MM.1S (cell line): Measurements from ENCODE around the gene CAPN15.

Experiments used
- DNase-seq: peaks from one replicate; pipeline ENCODE4 v3.0.0-alpha.2; 2015
- H2AFZ ChIP-seq: fragments of 300-600 bp; sonication (generic); 2 replicates; pipeline ENCODE4 v1.6.0; 2016; ENCODE audit warnings: antibody characterized with exemption, low read length
- H3F3A ChIP-seq: fragments of 300-600 bp; sonication (generic); 2 replicates; pipeline ENCODE4 v1.6.1; 2016; ENCODE audit warnings: mild to moderate bottlenecking, antibody characterized with exemption, low read length, moderate library complexity, mixed read lengths; ENCODE audit not compliant: insufficient read depth
- H3K27ac ChIP-seq: fragments of 300-600 bp; sonication (generic); 2 replicates; pipeline ENCODE4 v1.5.1; 2016; ENCODE audit warnings: mild to moderate bottlenecking, low read length
- H3K27me3 ChIP-seq: fragments of 300-600 bp; sonication (generic); replicated peaks from 2 replicates; pipeline ENCODE4 v1.6.0; 2016; ENCODE audit warnings: low read length; ENCODE audit not compliant: insufficient read depth
- H3K36me3 ChIP-seq: fragments of 300-600 bp; sonication (generic); replicated peaks from 2 replicates; pipeline ENCODE4 v1.6.1; 2016; ENCODE audit warnings: mild to moderate bottlenecking, low read length, mixed read lengths; ENCODE audit not compliant: insufficient read depth
- H3K4me1 ChIP-seq: fragments of 300-600 bp; sonication (generic); 2 replicates; pipeline ENCODE4 v1.6.1; 2016; ENCODE audit warnings: low read length, mixed read lengths
- H3K4me2 ChIP-seq: fragments of 300-600 bp; sonication (generic); 2 replicates; pipeline ENCODE4 v1.6.0; 2016; ENCODE audit warnings: low read depth, low read length
- H3K4me3 ChIP-seq: fragments of 300-600 bp; sonication (generic); 2 replicates; pipeline ENCODE4 v1.5.1; 2016; ENCODE audit warnings: low read length, mixed read lengths
- H3K79me2 ChIP-seq: fragments of 300-600 bp; sonication (generic); 2 replicates; pipeline ENCODE4 v1.6.1; 2016; ENCODE audit warnings: mixed run types, low read length, mixed read lengths
- H3K9ac ChIP-seq: fragments of 300-600 bp; sonication (generic); 2 replicates; pipeline ENCODE4 v1.6.1; 2016; ENCODE audit warnings: low read length, mixed read lengths
- H3K9me2 ChIP-seq: fragments of 300-600 bp; sonication (generic); replicated peaks from 2 replicates; pipeline ENCODE4 v1.6.1; 2016; ENCODE audit warnings: mild to moderate bottlenecking, low read length, mixed read lengths; ENCODE audit not compliant: insufficient read depth
- H3K9me3 ChIP-seq: fragments of 300-600 bp; sonication (generic); replicated peaks from 2 replicates; pipeline ENCODE4 v1.6.1; 2016; ENCODE audit warnings: mild to moderate bottlenecking, low read length, mixed read lengths; ENCODE audit not compliant: insufficient read depth
- H4K20me1 ChIP-seq: fragments of 300-600 bp; sonication (generic); 2 replicates; pipeline ENCODE4 v1.6.1; 2016; ENCODE audit warnings: mild to moderate bottlenecking, low read length, moderate library complexity, mixed read lengths; ENCODE audit not compliant: insufficient read depth
- EZH2 ChIP-seq: fragments of 300-600 bp; sonication (generic); optimal IDR thresholded peaks from 2 replicates; pipeline ENCODE3; 2017; ENCODE audit warnings: low read depth, mild to moderate bottlenecking, antibody characterized with exemption, low read length, mixed read lengths
- EZH2phosphoT487 ChIP-seq: fragments of 300-600 bp; sonication (generic); IDR thresholded peaks from 2 replicates; pipeline ENCODE4 v1.6.1; 2018; ENCODE audit warnings: antibody characterized with exemption, low read length
- TF ChIP-seq, protein P1 (sequence below): fragments of 300-600 bp; sonication (generic); IDR thresholded peaks from 2 replicates; pipeline ENCODE4 v1.5.1; 2016; ENCODE audit warnings: antibody characterized with exemption, low read length, mixed read lengths

Gene CAPN15

DNA sequence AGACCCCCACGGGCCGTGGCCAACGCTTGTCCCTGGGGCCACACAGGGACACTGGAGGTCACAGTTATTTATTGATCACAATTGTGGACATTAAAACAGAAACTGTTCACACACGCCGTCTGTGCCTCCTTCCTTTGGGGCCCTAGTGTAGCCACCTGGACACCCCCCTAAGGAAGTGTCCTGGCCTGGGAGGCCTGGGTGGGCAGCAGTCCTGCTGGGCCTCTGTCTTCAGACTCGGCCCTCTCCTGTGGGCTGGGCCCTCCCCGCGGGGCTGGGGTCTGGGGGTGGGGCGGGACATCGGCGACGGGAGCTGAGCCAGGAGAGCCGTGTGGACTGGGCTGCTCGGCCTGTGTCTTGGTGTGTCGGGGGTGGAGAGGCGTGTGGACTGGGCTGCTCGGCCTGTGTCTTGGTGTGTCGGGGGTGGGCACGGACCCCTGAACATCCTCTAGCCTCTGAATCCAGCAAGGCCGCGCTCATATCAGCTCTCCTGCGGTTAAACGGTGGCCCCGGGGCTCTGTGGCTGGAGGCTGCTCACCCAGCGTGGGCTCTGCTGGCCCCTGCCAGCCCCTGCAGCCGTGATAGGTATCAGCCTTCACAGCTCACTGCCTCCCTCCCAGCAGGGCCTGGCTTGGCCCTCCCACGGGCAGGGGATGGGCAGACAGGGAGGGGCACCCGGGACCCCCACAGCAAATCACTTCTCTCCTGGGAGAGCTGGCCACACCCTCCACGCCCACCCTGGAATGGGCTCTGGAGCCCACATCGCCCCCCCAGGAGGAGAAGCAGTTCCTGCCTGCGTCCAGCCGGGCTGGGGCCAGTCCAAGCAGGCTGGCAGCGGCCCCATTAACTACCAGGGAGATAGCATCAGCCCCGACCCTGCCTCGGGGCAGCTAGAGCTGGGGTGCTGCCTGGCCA lies 38.2 kb downstream of the CAPN15 start:
- TF ChIP-seq EZH2phosphoT487 (no peak), EZH2 (no peak)
- TF ChIP-seq, protein P1, sequence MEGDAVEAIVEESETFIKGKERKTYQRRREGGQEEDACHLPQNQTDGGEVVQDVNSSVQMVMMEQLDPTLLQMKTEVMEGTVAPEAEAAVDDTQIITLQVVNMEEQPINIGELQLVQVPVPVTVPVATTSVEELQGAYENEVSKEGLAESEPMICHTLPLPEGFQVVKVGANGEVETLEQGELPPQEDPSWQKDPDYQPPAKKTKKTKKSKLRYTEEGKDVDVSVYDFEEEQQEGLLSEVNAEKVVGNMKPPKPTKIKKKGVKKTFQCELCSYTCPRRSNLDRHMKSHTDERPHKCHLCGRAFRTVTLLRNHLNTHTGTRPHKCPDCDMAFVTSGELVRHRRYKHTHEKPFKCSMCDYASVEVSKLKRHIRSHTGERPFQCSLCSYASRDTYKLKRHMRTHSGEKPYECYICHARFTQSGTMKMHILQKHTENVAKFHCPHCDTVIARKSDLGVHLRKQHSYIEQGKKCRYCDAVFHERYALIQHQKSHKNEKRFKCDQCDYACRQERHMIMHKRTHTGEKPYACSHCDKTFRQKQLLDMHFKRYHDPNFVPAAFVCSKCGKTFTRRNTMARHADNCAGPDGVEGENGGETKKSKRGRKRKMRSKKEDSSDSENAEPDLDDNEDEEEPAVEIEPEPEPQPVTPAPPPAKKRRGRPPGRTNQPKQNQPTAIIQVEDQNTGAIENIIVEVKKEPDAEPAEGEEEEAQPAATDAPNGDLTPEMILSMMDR = no peak
- no peaks in the 10 kb centered on the region for H4K20me1 ChIP-seq
- peak overlapping the region; percentile 88; the same call in 1 of the 2 replicates for H3K4me2 ChIP-seq
- H3F3A ChIP-seq = peaks cover 6% of the 10 kb centered on the region
- peak overlapping the region; percentile 90 for H2AFZ ChIP-seq
- H3K27ac ChIP-seq = no peak overlapping the region
- no peaks in the 10 kb centered on the region for H3K9me2 ChIP-seq
- H3K9ac ChIP-seq = no peak overlapping the region
- no peak overlapping the region for H3K4me3 ChIP-seq
- peaks cover 19% of the 10 kb centered on the region for H3K4me1 ChIP-seq
- no peak for DNase-seq
- no peaks in the 10 kb centered on the region for H3K36me3 ChIP-seq
- no peaks in the 10 kb centered on the region for H3K9me3 ChIP-seq
- peaks cover 16% of the 10 kb centered on the region for H3K79me2 ChIP-seq
- peaks cover 23% of the 10 kb centered on the region for H3K27me3 ChIP-seq

DNA sequence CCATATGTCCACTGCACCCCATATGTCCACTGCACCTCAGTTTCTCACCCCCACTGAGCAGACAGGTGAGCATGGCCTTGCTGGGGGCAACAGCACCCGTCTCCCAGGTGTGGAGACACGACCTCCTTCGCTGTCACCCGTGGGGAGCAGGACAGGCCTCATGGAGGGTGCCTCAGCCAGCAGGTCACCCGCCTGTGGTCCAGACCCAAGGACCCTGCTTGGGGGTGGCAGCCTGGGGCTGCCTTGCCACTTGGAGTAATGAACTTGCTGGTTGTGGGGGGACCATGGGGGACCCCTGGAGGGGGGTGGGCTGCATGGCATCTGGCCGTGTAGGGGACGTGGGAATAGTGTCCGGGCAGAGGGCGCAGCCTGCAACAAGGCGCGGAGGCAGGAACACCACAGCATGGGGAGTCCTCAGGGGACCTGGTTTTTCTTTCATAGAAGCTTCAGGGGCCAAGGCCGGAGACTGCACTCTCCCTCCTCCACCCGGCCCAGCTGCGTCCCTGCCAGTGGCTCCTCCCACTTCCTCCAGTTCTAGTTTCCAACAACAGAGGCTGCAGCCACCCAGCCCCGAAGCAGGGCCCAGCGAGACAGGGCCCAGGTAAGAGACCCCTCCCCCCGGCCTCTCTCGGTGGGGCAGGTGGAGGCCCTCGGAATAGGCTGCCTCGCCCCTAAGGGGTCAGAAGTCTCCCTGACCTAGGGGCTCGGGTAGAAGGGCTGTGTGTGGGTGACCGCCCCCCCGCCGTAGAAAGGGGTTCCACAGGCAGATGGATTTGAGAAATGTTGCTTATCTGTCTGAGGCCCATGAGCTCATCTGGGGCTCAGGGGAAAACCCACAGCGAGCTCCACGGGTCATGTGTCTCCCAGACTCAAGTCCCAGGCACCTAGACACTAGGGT lies 39.2 kb downstream of the CAPN15 start, which contains the start of gene NHLRC4:
TSS of gene NHLRC4 (plus strand) at position 531 of the 898 bp plus-strand sequence. CDS start 1,043 bp downstream, outside the sequence.
- Histone ChIP-seq H3K4me3 (peak within 1 kb of the TSS; percentile 52), H3K4me2 (peak within 1 kb of the TSS; percentile 88), H3K79me2 (peaks cover 25% of the 10 kb centered on the region), H3K4me1 (peaks cover 19% of the 10 kb centered on the region), H4K20me1 (no peaks in the 10 kb centered on the region), H3K9me3 (no peaks in the 10 kb centered on the region), H3K27me3 (peaks cover 13% of the 10 kb centered on the region), H3K9ac (peak within 1 kb of the TSS; percentile 66), H3K36me3 (no peaks in the 10 kb centered on the region), H3K27ac (peak within 1 kb of the TSS; percentile 70), H3F3A (peaks cover 6% of the 10 kb centered on the region), H2AFZ (peak within 1 kb of the TSS; percentile 90), H3K9me2 (no peaks in the 10 kb centered on the region)
- peak; percentile 87 for DNase-seq
- TF ChIP-seq EZH2phosphoT487 = no peak
- TF ChIP-seq, protein P1 = no peak
- TF ChIP-seq EZH2 = no peak

DNA sequence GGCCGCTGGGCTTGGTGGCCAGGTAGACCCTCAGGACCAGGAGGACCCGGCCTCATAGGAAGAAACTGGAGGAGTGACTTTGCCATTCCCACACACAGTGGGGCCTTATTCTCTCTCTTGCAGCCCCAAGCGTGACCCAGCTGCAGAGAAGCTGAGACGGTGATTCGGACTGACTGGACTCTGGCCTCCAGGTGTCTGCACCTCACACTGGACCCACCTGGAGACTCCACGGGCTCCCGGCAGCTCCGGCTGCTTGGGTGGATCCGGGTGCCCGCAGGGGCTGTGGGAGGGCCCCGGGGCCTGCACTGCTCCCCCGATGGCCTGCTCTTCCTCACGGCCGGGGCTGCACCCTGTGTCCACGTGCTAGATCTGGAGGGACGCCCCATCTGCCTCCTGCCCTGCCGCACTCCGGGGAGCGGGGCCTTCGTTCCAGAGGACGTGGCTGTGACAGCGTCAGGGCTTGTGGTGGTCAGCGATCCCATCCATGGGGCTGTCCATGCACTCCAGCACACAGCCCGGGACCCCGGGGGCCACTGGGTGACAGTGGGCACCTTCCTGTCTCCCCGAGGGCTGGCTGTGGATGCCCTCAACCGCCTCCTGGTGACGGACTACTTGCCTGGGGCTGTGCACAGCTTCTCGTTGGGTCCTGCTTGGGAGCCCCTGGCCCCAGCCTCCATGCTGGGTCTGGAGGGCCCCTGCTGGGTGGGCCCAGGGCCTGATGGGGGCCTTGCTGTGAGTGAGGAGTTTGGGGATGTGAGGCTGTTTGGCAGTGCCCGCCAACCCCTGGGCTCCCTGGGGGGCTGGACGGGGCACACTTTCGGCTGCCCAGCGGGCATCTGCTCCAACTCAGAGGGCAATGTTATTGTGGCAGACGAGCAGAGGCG lies 40.1 kb downstream of the CAPN15 start:
- peaks cover 31% of the 10 kb centered on the region for H3K79me2 ChIP-seq
- H4K20me1 ChIP-seq = no peaks in the 10 kb centered on the region
- peak overlapping the region; percentile 52 for H3K4me3 ChIP-seq
- peak overlapping the region; percentile 90 for H2AFZ ChIP-seq
- peak overlapping the region; percentile 88 for H3K4me2 ChIP-seq
- H3K27me3 ChIP-seq = peaks cover 4% of the 10 kb centered on the region; the same call in 1 of the 2 replicates
- no peak for DNase-seq
- no peaks in the 10 kb centered on the region for H3K9me3 ChIP-seq
- H3K9ac ChIP-seq = peak overlapping the region; percentile 66
- TF ChIP-seq EZH2 (no peak), EZH2phosphoT487 (no peak)
- TF ChIP-seq, protein P1 = no peak
- no peaks in the 10 kb centered on the region for H3K36me3 ChIP-seq
- H3K9me2 ChIP-seq = no peaks in the 10 kb centered on the region
- peaks cover 6% of the 10 kb centered on the region for H3F3A ChIP-seq
- H3K4me1 ChIP-seq = peaks cover 19% of the 10 kb centered on the region
- H3K27ac ChIP-seq = peak overlapping the region; percentile 70
